Adrenal gland (tissue), 12 donors: Measurements from ENCODE around the gene LGALS13. TPM values are rescaled to one million over a fixed set of nuclear protein-coding genes. Genes with fewer than 3 reads are reported as not detected.

ENCODE experiments used
- DNase-seq, 7 donors: peaks; one replicate each; pipeline ENCODE4 v3.0.0-alpha.2; 2019 to 2020
- H3K27ac ChIP-seq, 5 donors: fragments of 200-600 bp; sonication (generic) in 4 of 5; 1 replicate in 3 of 5; 2 replicates in 2 of 5; pipeline versions ENCODE4 v1.5.1 to v1.8.0; 2016 to 2020; ENCODE audit warnings: mild to moderate bottlenecking in 1 of 5
- H3K27me3 ChIP-seq: fragments of 200-600 bp; 2 replicates; pipeline ENCODE4 v1.8.0; 2021
- H3K36me3 ChIP-seq, 2 donors: fragments of 200-600 bp; replicated peaks in 1 of 2; 1 replicate in 1 of 2; 2 replicates in 1 of 2; pipeline versions ENCODE4 v1.5.1 to v1.8.0; 2018 to 2022
- H3K4me1 ChIP-seq, 2 donors: fragments of 200-600 bp; replicated peaks in 1 of 2; 1 replicate in 1 of 2; 2 replicates in 1 of 2; pipeline versions ENCODE4 v1.5.1 to v1.8.0; 2018 to 2021
- H3K4me3 ChIP-seq, 4 donors: fragments of 200-600 bp; sonication (generic) in 3 of 4; one replicate each; pipeline ENCODE4 v1.5.1; 2016 to 2018
- H3K9me3 ChIP-seq, 3 donors: fragments of 200-600 bp; sonication (generic) in 1 of 3; replicated peaks in 1 of 3; 1 replicate in 2 of 3; 2 replicates in 1 of 3; pipeline versions ENCODE4 v1.5.1 to v1.8.0; 2016 to 2021
- POLR2A ChIP-seq, 2 donors: fragments of 450-650 bp; IDR thresholded peaks; one replicate each; pipeline ENCODE4 v1.6.1; 2017; ENCODE audit warnings: antibody characterized with exemption in 2 of 2, mild to moderate bottlenecking in 2 of 2, moderate library complexity in 1 of 2
- WGBS, 4 donors: extraction: QIAGEN DNeasy Blood & Tissue Kit in 2 of 4; methylation state at CpG; one replicate each; pipeline versions ENCODE4 v1.1.5 to v1.1.7; 2013 to 2017; 5-methylcytosine and 5-hydroxymethylcytosine counted together
- intact Hi-C, 2 donors: fragments of 100-400 bp; cut with DNase I; formaldehyde crosslinking; loops; one replicate each; pipeline versions ENCODE4 v1.14.1 to v1.15.0; 2022 to 2023
- polyA plus RNA-seq, 3 donors: library from polyadenylated mRNA; stranded (reverse); fragments of 200-250 nt in 2 of 3; fragments of 350-450 nt in 1 of 3; fragmentation: Illumina TruSeq in 1 of 3; extraction: RNeasy Lipid Tissue Mini Kit (QIAGEN cat#74804) in 1 of 3; gene quantifications; one replicate each; pipeline ENCODE4 v1.2.3, GENCODE V29; 2013 to 2014
- small RNA-seq, 2 donors: library from RNA; depleted of rRNA; stranded (forward); fragments of <200 nt; gene quantifications; one replicate each; pipeline ENCODE3, GENCODE V24; 2016
- total RNA-seq, 9 donors: library from RNA; depleted of rRNA in 4 of 9; stranded (reverse); fragments of >200 nt in 4 of 9; fragments of 120-200 nt in 1 of 9; fragmentation: NEBNext Ultra II Directional in 1 of 9; extraction: Animal tissue kit (Norgen Biotek cat#: 25700) in 1 of 9; gene quantifications; one replicate each; pipeline versions ENCODE4 v1.1.0 to v1.2.4, GENCODE V29; 2013 to 2023
- TF ChIP-seq, protein P1 (sequence below), 6 experiments: fragments of 450-650 bp in 4 of 6; fragments of 200-600 bp in 2 of 6; sonication (generic) in 1 of 6; IDR thresholded peaks; 1 replicate in 5 of 6; 2 replicates in 1 of 6; pipeline versions ENCODE4 v1.5.1 to v1.8.0; 2016 to 2021; ENCODE audit warnings: antibody characterized with exemption in 6 of 6, mild to moderate bottlenecking in 2 of 6, moderate library complexity in 1 of 6
- donor health status: healthy with polysubstance abuse.
- donor health status: Bipolar disorder and iron deficiency.
- donor health status: DM: yes; HTN: yes; CAD: no.
- donor health status: DM: no; HTN: no; CAD: no.
- donor health status: DM: no; HTN: no; CAD: no.
- donor health status: DM: yes; HTN: yes; CAD: no.

LGALS13 gene
- total and polyA plus RNA-seq, 12 donors, result not detected

DNA sequence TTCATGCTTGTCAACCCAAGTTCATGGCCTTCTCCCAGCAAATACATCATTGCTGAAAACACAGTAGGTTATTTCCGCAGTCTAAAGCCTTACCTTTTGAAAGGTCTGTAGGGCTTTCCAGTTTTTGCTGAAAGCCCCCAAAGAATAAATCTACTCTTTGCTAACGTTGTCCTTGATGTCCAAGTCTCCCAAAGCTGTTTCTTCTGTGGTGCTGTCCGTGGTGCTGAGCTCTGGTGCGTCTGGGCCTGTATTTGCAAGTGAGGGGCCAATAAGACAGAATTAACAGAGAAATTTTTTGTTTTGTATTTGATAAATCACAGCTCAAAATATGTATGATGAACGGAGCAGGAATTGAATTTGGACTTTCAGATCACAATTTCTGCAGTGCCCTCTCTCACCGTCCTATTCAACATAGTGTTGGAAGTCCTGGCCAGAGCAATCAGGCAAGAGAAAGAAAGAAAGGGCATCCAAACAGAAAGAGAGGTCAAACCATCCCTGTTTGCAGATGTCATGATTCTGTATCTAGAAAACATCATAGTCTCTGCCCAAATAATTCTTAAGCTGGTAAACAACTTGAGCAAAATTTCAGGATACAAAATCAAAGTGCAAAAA lies 43.6 kb downstream of the LGALS13 start:
- Histone ChIP-seq H3K36me3 (no peaks in the 10 kb centered on the region), H3K4me3 (no peak overlapping the region), H3K27me3 (no peaks in the 10 kb centered on the region), H3K9me3 (no peaks in the 10 kb centered on the region), H3K27ac (no peak overlapping the region), H3K4me1 (no peaks in the 10 kb centered on the region)
- TF ChIP-seq POLR2A (IDR thresholded peaks at IDR 0.05), result no peak
- TF ChIP-seq, protein P1, sequence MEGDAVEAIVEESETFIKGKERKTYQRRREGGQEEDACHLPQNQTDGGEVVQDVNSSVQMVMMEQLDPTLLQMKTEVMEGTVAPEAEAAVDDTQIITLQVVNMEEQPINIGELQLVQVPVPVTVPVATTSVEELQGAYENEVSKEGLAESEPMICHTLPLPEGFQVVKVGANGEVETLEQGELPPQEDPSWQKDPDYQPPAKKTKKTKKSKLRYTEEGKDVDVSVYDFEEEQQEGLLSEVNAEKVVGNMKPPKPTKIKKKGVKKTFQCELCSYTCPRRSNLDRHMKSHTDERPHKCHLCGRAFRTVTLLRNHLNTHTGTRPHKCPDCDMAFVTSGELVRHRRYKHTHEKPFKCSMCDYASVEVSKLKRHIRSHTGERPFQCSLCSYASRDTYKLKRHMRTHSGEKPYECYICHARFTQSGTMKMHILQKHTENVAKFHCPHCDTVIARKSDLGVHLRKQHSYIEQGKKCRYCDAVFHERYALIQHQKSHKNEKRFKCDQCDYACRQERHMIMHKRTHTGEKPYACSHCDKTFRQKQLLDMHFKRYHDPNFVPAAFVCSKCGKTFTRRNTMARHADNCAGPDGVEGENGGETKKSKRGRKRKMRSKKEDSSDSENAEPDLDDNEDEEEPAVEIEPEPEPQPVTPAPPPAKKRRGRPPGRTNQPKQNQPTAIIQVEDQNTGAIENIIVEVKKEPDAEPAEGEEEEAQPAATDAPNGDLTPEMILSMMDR (IDR thresholded peaks at IDR 0.05), result no peak
- DNase-seq, result no peak
- 16 to 24% (median 20%) methylated on average over 6 of the region's 6 CpGs for WGBS, 4 donors
- intact Hi-C loops, result no loop called here

DNA sequence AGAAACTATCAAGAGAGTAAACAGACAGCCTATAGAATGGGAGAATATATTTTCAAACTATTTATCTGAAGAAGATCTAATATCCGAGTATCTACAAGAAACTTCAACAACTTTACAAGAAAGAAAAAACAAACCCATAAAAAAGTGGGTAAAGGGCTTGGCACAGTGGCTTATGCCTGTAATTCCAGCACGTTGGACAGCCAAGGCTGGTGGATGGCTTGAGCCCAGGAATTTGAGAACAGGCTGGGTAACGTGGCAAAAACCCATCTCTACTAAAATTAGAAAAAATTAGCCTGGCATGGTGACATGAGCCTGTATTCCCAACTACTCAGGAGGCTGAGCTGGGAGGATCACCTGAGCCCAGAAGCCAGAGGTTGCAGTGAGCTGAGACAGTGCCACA lies 45.6 kb downstream of the LGALS13 start:
- 35 to 50% (median 42%) methylated on average over 3 of the region's 3 CpGs for WGBS, 4 donors
- H3K27ac ChIP-seq, result no peak overlapping the region
- intact Hi-C loops, result no loop called here
- DNase-seq, result no peak
- no peak overlapping the region for H3K4me3 ChIP-seq
- H3K4me1 ChIP-seq, result no peaks in the 10 kb centered on the region
- no peaks in the 10 kb centered on the region for H3K9me3 ChIP-seq
- no peaks in the 10 kb centered on the region for H3K36me3 ChIP-seq
- H3K27me3 ChIP-seq, result no peaks in the 10 kb centered on the region
- TF ChIP-seq, protein P1 (IDR thresholded peaks at IDR 0.05), result no peak
- no peak for TF ChIP-seq POLR2A (IDR thresholded peaks at IDR 0.05)

DNA sequence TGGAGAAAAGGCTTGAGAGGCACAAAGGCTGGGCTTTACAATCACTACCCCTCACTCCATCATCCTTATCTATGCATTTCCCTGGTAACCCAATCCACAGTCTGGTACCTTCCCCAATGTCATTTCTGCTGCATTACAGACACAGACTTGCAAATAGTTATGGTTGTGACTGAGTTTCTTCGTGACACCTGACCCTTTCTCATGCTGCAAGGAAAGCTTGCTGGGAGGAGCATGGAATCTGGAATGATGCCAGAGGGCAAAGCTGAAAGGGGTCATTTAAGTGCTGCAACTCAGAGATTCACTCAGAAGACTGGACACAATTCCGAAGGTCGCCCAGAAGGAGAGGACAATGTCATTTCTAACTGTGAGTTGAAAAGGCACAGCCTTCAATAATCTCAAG lies 53.3 kb downstream of the LGALS13 start, which contains the start of gene LGALS16:
Gene LGALS16, plus strand, starts transcription at position 301 of the 400 bp plus-strand sequence. Its CDS starts 49 bp downstream, at position 350.
- intact Hi-C loops, result no loop called here
- Histone ChIP-seq H3K4me3 (no peak within 1 kb of the TSS), H3K4me1 (no peaks in the 10 kb centered on the region), H3K9me3 (no peaks in the 10 kb centered on the region), H3K27me3 (no peaks in the 10 kb centered on the region), H3K36me3 (no peaks in the 10 kb centered on the region), H3K27ac (no peak within 1 kb of the TSS)
- TF ChIP-seq, protein P1 (IDR thresholded peaks at IDR 0.05), result no peak
- no peak for TF ChIP-seq POLR2A (IDR thresholded peaks at IDR 0.05)
- WGBS, 4 donors, result 41 to 48% (median 41%) methylated on average over 3 of the region's 3 CpGs
- no peak for DNase-seq

Small RNA genes lying within 50 kb of the gene (small RNA-seq; reads per million reads assigned to genes)
- gene AC005176.2, result 0 reads per million in 2 donors
- 0 reads per million in 2 donors for gene RPS29P24
- gene RPS29P25, result 0 reads per million in 2 donors
- 0 reads per million in 2 donors for gene RPS29P26
- gene RPS29P30, result 0 reads per million in 2 donors

Other genes starting within 250 kb of the LGALS13 start
- gene PAF1, start 211.4 kb upstream of the LGALS13 start, total RNA-seq, result 10 to 100 TPM; 46.8 to 60.2 (median 54.2) TPM
- gene PAF1, start 211.4 kb upstream of the LGALS13 start, polyA plus RNA-seq, result 10 to 100 TPM; 50.9 to 86.9 (median 51.6) TPM
- 100 to 1,000 TPM in 1 of 9 donors, 10 to 100 TPM in 8; 36.1 to 221 (median 64.0) TPM for gene MED29, start 211.1 kb upstream of the LGALS13 start, total RNA-seq
- 10 to 100 TPM; 43.6 to 49.6 (median 49.2) TPM for gene MED29, start 211.1 kb upstream of the LGALS13 start, polyA plus RNA-seq
- gene ZFP36, start 195.7 kb upstream of the LGALS13 start, total RNA-seq, result 100 to 1,000 TPM in 3 of 9 donors, 10 to 100 TPM in 5, 1 to 10 TPM in 1; 5.7 to 187 (median 81.8) TPM
- gene ZFP36, start 195.7 kb upstream of the LGALS13 start, polyA plus RNA-seq, result 100 to 1,000 TPM in 2 of 3 donors, 10 to 100 TPM in 1; 64.8 to 193 (median 113) TPM
- gene PLEKHG2, start 189.9 kb upstream of the LGALS13 start, total RNA-seq, result 10 to 100 TPM in 8 of 9 donors, 1 to 10 TPM in 1; 9.6 to 23.4 (median 17.8) TPM
- gene PLEKHG2, start 189.9 kb upstream of the LGALS13 start, polyA plus RNA-seq, result 10 to 100 TPM in 2 of 3 donors, 1 to 10 TPM in 1; 3.6 to 44.8 (median 16.3) TPM
- gene RPS16, start 166.6 kb upstream of the LGALS13 start, total RNA-seq, result 1,000 to 10,000 TPM in 6 of 9 donors, 100 to 1,000 TPM in 3; 229 to 1,939 (median 1,252) TPM
- gene RPS16, start 166.6 kb upstream of the LGALS13 start, polyA plus RNA-seq, result 1,000 to 10,000 TPM; 1,071 to 2,033 (median 1,152) TPM
- gene SUPT5H, start 156.9 kb upstream of the LGALS13 start, total RNA-seq, result 100 to 1,000 TPM in 3 of 9 donors, 10 to 100 TPM in 6; 42.0 to 145 (median 85.3) TPM
- 100 to 1,000 TPM; 107 to 612 (median 233) TPM for gene SUPT5H, start 156.9 kb upstream of the LGALS13 start, polyA plus RNA-seq
- 10 to 100 TPM; 52.8 to 93.4 (median 65.0) TPM for gene TIMM50, start 121.7 kb upstream of the LGALS13 start, total RNA-seq
- 100 to 1,000 TPM in 2 of 3 donors, 10 to 100 TPM in 1; 77.7 to 147 (median 118) TPM for gene TIMM50, start 121.7 kb upstream of the LGALS13 start, polyA plus RNA-seq
- gene DLL3, start 103.6 kb upstream of the LGALS13 start, total RNA-seq, result under 1 TPM in 1 of 9 donors, not detected in 8; 0.17 TPM
- gene DLL3, start 103.6 kb upstream of the LGALS13 start, polyA plus RNA-seq, result under 1 TPM in 1 of 3 donors, not detected in 2; 0.10 TPM
- not detected for gene SELENOV, start 87.4 kb upstream of the LGALS13 start, total RNA-seq
- gene SELENOV, start 87.4 kb upstream of the LGALS13 start, polyA plus RNA-seq, result not detected
- 1 to 10 TPM; 1.6 to 6.7 (median 3.8) TPM for gene EID2B, start 69.7 kb upstream of the LGALS13 start, total RNA-seq
- gene EID2B, start 69.7 kb upstream of the LGALS13 start, polyA plus RNA-seq, result 1 to 10 TPM; 2.7 to 4.3 (median 3.8) TPM
- 10 to 100 TPM; 13.9 to 32.9 (median 25.3) TPM for gene EID2, start 62.4 kb upstream of the LGALS13 start, total RNA-seq
- 10 to 100 TPM; 19.2 to 31.7 (median 27.8) TPM for gene EID2, start 62.4 kb upstream of the LGALS13 start, polyA plus RNA-seq
- gene LGALS16, start 53.4 kb downstream of the LGALS13 start, total RNA-seq, result 1 to 10 TPM in 1 of 9 donors, not detected in 8; 1.4 TPM
- not detected for gene LGALS16, start 53.4 kb downstream of the LGALS13 start, polyA plus RNA-seq
- gene LGALS14, start 102.0 kb downstream of the LGALS13 start, total RNA-seq, result 1 to 10 TPM in 1 of 9 donors, not detected in 8; 2.2 TPM
- not detected for gene LGALS14, start 102.0 kb downstream of the LGALS13 start, polyA plus RNA-seq
- 1 to 10 TPM in 1 of 9 donors, not detected in 8; 3.7 TPM for gene CLC, start 135.5 kb downstream of the LGALS13 start, total RNA-seq
- under 1 TPM in 1 of 3 donors, not detected in 2; 0.66 TPM for gene CLC, start 135.5 kb downstream of the LGALS13 start, polyA plus RNA-seq
- not detected for gene LEUTX, start 176.3 kb downstream of the LGALS13 start, total RNA-seq
- gene LEUTX, start 176.3 kb downstream of the LGALS13 start, polyA plus RNA-seq, result not detected
- 10 to 100 TPM in 7 of 9 donors, 1 to 10 TPM in 2; 7.8 to 51.0 (median 25.5) TPM for gene DYRK1B, start 231.6 kb downstream of the LGALS13 start, total RNA-seq
- gene DYRK1B, start 231.6 kb downstream of the LGALS13 start, polyA plus RNA-seq, result 10 to 100 TPM; 18.7 to 66.6 (median 30.2) TPM
- 100 to 1,000 TPM in 5 of 9 donors, 10 to 100 TPM in 4; 52.4 to 196 (median 101) TPM for gene FBL, start 243.9 kb downstream of the LGALS13 start, total RNA-seq
- gene FBL, start 243.9 kb downstream of the LGALS13 start, polyA plus RNA-seq, result 100 to 1,000 TPM; 101 to 228 (median 214) TPM